GM21717 (cell line): Measurements from ENCODE around the gene BTN2A1.
A peak's percentile ranks its signal among the peaks of the same experiment; 100 is the strongest.

ENCODE experiments used
- ATAC-seq: cut with Tn5 transposase; IDR thresholded peaks from one replicate; pipeline ENCODE4 v1.9.1; 2021; ENCODE audit warnings: mild to moderate bottlenecking, moderate library complexity; ENCODE audit not compliant: unreplicated experiment

The BTN2A1 gene

GRCh38 chr6:26464416-26465131 lies 6.8 kb downstream of the BTN2A1 start:
- no peak for ATAC-seq

GRCh38 chr6:26465776-26466175 lies 8.0 kb downstream of the BTN2A1 start:
- ATAC-seq = no peak

GRCh38 chr6:26468829-26469228 lies 11.1 kb downstream of the BTN2A1 start:
- ATAC-seq = no peak

- ATAC-seq = no peak
These were observed 12.9 kb downstream of the BTN2A1 start for GRCh38 chr6:26470643-26471042.

DNA sequence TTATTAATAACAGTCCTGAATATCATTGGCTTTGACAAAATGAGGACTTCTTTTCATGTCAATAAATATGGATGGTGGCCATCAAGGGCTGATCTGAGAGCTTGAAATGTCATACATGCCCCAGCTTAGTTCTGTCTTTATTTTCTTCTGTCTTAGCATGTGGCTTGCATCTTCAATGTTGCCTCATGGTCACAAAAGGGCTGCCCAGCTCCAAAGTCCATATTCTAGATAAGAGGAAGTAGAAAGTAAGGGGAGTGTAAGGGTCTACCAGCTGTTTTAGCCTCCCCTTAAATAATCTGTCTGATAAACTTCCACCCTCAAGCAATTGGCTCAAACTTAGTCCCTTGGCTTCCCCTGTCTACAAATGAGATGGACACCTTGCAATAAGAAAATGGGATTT lies 14.2 kb downstream of the BTN2A1 start:
- ATAC-seq = no peak

- ATAC-seq = no peak
These were observed 15.0 kb downstream of the BTN2A1 start for GRCh38 chr6:26472549-26473290.

GRCh38 chr6:26473429-26473757 lies 15.6 kb downstream of the BTN2A1 start:
- ATAC-seq = no peak

GRCh38 chr6:26473758-26474438 lies 16.1 kb downstream of the BTN2A1 start:
- peak; percentile 91 for ATAC-seq

GRCh38 chr6:26474439-26474881 lies 16.7 kb downstream of the BTN2A1 start:
- ATAC-seq = no peak

GRCh38 chr6:26475823-26476729 lies 18.3 kb downstream of the BTN2A1 start:
- no peak for ATAC-seq

- no peak for ATAC-seq
These were observed 19.1 kb downstream of the BTN2A1 start for GRCh38 chr6:26476896-26477295.

DNA sequence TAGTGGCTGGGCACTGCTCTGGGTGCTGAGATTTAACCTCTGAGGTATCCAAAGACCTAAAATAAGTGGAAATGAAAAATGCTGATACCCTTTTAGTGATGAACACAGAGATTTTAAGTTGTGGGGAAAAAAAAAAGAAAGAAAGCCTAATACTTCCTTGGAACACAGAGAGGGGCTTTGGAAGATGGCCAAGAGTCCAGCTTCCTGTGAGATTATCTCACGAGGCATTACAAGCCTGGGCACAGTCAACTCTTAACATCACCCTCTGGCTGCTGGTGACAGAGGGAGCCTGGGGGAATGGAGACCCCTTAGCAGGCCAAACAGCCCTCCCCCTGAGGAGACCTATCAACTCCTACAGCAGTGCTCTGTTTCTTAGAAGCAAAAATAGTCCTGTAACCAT lies 19.7 kb downstream of the BTN2A1 start:
- no peak for ATAC-seq

GRCh38 chr6:26478100-26478984 lies 20.6 kb downstream of the BTN2A1 start:
- ATAC-seq = no peak

DNA sequence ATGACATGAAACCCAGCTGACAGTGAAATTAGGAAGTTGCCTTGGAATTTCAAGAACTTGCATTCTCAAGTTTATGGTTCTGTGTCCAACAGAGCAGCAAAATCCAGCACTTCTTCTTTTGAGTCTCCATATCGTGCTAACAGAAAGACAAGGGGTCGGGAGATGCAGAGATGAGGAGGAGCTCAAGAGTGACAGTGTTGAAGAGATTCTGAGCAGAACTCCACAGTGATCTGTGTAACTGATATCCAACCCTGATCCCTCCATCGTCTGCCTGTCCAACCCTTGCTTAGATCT lies 21.2 kb downstream of the BTN2A1 start:
- ATAC-seq = no peak

- ATAC-seq = no peak
These were observed 24.6 kb downstream of the BTN2A1 start for GRCh38 chr6:26482338-26482737.

GRCh38 chr6:26483727-26484126 lies 26.0 kb downstream of the BTN2A1 start:
- no peak for ATAC-seq

DNA sequence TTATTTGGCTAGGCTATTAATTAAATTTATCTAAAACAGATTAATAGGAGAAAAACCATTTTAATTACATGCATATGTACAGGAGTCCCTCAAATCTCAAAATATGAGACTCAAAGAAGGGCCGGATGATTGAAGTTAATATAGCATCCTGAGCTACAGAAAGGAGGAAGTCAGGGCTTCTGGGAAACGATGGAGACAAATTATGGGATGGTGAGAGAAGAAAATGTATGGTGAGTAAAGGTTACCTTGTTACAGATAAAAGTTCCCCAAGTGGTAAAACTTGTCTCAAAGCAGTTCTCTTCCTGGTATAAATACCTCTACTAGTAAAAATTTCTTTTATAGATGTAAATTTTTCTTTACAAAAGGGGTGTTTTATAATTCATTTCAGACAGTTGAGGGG lies 26.4 kb downstream of the BTN2A1 start:
- ATAC-seq = no peak

- ATAC-seq = no peak
These were observed 27.5 kb downstream of the BTN2A1 start for GRCh38 chr6:26485112-26485780.

DNA sequence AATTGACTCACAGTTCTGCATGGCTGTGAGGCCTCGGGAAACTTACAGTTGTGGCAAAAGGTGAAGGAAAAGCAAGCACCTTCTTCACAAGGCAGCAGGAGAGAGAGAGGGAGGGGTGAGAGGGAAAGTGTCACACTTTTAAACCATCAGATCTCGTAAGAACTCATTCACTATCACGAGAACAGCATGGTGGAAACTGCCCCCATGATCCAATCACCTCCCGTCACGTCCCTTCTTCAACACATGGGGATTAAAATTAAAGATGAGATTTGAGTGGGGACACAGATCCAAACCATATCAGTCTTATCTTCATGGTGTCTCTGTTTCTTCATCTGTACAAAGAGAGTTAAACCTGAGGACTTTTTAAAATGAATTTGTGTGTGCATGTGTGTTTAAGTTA lies 28.6 kb downstream of the BTN2A1 start:
- ATAC-seq = no peak

DNA sequence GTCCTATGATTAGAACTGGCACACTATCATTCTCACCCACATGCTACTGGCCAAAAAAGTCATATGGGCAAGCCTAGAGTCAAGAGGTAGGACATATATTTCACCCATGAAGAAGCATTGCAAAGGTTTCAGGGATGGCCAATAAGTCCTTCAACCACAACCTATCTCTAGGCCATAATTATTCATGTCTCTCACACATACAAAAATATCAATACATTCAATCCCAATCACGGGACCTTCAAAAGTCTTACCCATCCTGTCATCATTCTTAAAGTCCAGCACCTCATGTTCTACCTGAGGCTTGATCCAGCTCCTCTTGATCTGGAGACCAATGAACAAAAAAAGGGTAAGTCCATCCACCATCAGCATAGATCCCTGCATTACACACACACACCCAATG lies 29.7 kb downstream of the BTN2A1 start:
- ATAC-seq = no peak
